ENCODE data around the gene CSF3. TPM values are rescaled to one million over a fixed set of nuclear protein-coding genes. Genes with fewer than 3 reads are reported as not detected.

Gene CSF3
- total RNA-seq, 1 donor from 2014 or later = not detected

GRCh38 chr17:40022961-40023541, 7.8 kb downstream of the CSF3 start:
- DNase-seq (ENCODE audit: low spot score) (no peak), ATAC-seq (no peak)

DNA sequence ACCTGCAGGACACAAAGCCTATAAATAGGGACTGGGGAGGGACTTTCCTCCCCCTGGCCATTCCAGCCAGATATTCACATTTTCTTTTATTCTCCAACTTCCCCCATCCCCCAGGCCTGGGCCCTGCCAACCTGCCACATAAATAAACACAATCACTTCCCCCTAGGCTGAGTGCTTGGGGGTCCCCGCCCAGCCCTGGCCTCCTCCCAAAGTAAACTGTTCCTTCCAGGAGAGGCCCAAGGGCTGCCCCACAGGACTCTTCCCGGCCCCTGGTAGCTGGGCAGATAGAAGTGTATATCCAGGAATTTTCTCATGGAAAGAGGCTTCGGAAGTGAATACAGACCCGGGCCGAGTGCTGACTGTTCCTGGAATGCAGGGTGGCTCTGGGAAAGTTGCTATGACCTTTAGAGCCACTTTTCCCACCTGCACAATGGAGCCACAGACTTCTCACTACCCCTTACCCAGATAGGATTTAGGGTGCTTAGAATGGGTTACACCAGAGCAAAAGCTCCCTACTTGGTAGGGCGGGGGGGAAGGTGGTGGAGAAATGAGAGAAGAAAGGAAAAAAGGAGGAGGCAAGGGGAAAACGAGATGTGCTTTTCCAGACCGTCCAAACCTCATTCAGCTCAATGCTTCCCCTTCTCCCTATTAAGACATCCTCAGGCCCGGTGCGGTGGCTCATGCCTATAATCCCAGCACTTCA, 8.5 kb downstream of the CSF3 start:
- DNase-seq (ENCODE audit: low spot score) = no peak
- no peak for ATAC-seq

GRCh38 chr17:40024901-40025300, 9.7 kb downstream of the CSF3 start:
- no peak for DNase-seq (ENCODE audit: low spot score)
- no peak for ATAC-seq

GRCh38 chr17:40025559-40025958, 10.3 kb downstream of the CSF3 start:
- DNase-seq (ENCODE audit: low spot score) (no peak), ATAC-seq (no peak)

- DNase-seq (ENCODE audit: low spot score) (no peak), ATAC-seq (peak; percentile 33)
These were observed 11.0 kb downstream of the CSF3 start for GRCh38 chr17:40025991-40026815.

- peak; percentile 82 for DNase-seq (ENCODE audit: low spot score)
- ATAC-seq = peak; percentile 96
These were observed 11.8 kb downstream of the CSF3 start for GRCh38 chr17:40026816-40027613.

DNA sequence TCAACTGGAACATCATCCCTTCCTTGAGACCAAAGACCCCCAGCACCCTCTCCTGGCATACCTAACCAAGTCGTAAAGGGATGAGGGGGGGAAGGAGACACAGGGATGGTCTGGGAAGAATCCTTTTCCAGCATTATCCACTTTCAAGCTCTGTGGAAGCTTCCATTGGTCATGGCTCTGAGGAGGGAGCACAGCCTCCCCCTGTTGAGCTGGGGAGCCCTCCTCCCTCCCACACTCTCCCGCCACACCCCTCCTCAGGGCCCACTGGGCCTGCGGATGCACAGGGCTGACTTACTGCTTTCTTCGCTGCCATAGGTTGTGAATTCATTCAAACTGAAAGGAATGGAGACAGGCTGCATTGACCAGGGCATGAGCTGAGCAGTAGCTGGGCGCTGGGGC, 12.4 kb downstream of the CSF3 start:
- DNase-seq (ENCODE audit: low spot score) = no peak
- ATAC-seq = no peak

DNA sequence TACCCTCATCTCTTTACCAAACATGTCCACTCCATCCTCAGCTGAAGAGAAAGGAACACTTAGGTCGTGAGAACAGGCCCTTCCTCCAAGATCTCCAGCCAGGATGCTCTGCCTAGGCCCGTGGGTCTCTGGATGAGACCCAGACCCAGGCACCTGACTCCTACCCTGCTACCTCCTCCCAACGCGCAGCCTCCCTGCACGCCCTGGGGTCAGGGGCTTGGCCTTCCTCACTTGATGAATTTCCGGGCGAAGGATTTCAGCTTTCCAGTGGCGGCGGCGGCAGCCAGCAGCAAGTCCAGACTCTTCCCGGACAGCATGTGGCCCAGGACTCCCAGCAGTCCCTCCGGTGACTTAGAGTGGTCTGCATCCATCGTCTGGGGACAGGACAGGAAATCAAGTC, 13.4 kb downstream of the CSF3 start:
- DNase-seq (ENCODE audit: low spot score) = no peak
- ATAC-seq = no peak

DNA sequence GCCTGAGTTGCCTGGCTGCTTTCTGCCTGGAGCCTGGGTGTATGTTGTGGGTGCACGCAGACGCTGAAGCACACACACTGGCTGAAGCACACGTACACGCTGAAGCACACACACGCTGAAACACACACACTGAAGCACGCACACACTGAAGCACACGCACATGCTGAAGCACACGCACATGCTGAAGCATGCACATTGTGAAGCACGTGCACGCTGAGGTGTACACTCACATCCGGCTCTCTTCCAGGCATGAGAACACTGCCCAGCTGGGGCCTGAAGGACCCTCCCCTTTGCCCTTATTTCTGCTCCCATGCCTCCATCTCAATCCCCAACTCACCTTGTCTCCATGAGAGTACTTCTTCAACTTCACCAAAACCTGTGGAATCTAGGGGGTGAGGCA, 16.5 kb downstream of the CSF3 start:
- ATAC-seq (no peak), DNase-seq (ENCODE audit: low spot score) (no peak)

DNA sequence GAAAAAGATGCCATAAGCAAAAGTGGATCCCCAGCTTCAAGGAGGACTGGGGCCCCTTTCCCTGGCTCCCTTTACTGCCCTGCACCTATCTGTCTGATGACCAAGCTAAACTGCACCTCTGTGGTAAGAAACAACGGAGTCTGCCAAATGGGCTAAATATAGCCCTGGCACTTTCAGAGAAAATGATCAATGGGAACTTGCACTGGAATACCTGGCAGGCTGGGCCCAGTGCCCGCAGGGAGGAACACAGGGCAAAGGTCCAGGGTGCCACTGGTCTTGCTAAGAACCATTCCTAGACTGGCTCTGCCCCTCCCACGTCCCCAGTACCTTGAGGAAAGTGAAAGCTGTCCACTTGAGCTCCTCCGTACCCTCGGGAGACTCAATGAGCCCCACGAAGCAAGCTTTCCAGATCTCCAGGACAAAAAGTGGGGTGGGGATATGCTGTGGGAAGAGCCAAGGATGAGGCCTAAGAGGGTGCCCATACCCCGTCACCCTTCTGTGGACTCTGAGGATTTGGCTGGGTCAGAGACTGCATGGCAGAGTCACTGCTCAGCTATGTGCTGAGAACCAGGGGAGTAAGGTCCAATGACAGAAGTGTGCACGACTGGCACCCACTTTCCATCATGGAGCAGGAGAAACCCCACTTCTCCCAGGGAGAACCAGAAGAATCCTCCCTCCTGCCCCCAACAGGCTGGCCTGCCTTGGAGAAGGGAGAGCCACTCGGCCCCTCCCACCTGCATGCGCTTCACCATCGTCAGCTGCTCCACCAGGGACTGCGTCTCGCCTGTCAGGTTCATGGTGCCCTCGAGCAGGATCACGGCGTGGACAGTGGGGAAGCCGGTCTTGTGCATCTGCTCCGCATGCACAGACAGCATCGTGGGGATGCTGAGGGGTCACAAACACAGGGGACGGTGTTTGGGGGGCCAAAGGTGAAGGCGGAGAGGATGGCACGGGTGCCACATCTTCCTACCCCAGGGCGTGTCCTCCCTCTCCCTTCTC, 17.4 kb downstream of the CSF3 start:
- ATAC-seq (peak; percentile 93), DNase-seq (ENCODE audit: low spot score) (peak; percentile 95)

DNA sequence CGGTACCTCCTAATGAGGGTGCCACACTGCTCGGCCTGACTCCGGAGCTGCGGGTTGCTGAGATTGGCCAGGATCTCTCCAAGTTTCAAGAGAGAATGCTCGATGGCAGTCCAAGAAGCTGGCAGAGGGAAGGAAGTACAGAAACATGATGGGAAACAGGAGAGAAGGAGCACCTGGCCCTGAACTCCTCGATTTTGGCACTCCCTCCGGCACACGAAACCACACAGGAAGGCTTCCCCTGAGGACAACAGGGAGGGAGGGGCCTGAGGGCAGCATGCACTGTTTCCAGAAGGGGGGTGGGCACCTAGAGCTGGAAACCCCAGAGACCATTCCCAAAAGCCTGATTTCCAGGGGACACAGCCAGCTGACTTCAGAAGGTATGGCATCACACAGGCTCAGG, 18.1 kb downstream of the CSF3 start:
- no peak for ATAC-seq
- no peak for DNase-seq (ENCODE audit: low spot score)

DNA sequence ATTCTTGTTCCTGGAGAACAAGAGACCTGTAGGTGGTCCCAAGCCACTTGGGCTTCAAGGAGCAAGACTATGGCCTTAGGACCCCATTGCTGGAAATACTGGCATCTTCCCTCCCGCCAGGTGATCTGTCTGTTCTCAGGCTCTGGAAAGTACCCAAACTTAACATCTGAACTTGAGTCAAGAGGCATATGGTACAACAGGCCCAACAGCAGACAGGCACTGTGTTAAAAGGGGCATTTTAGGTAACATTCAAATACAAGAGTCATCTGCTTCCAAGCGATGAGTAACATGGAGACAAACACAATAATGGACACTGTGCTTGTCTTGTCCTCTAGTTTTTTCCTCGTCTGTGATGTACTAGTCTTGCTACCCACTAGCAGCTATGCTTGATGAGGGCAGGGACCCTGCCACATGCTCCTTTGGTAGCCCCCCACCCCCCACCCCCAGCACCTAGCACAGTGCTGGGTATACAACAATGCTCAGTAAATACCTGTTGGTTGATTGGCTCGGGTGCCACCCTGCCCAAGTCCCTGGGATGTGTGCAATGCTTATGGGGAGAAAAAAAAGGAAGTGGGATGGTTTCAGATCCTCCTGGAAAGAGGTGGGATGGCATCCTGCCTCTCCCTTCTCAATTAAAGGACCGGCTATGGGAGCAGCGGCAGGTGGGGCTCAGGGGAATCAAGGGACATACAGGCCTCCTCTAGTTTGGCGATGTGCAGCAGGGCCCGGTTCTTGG, 19.4 kb downstream of the CSF3 start:
- no peak for ATAC-seq
- no peak for DNase-seq (ENCODE audit: low spot score)

- ATAC-seq = no peak
- no peak for DNase-seq (ENCODE audit: low spot score)
These were observed 19.9 kb downstream of the CSF3 start for GRCh38 chr17:40035162-40035559.

- DNase-seq (ENCODE audit: low spot score) (peak; percentile 66), ATAC-seq (peak; percentile 98)
These were observed 23.8 kb downstream of the CSF3 start for GRCh38 chr17:40038882-40039513.

DNA sequence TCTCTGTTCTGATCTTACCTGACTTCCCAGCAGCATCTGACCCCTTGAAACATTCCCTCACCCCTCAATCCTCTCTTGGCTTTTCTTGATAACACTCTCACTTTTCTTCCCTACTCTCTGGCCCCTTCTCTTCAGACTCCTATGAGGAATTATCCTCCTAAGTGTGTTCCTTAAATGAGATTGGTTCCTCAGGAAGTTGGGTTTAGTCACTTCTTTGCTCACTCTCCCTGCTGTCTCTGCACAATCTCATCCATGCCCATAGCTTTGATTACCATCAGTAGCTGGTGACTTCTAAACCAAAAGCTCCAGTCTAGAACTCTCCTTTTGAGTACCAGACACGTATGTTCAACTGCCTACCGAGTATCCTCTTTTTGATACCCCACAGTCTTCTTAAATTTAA, 26.0 kb downstream of the CSF3 start:
- DNase-seq (ENCODE audit: low spot score) (no peak), ATAC-seq (no peak)

GRCh38 chr17:40056379-40057015, 41.3 kb downstream of the CSF3 start:
- ATAC-seq = no peak

DNA sequence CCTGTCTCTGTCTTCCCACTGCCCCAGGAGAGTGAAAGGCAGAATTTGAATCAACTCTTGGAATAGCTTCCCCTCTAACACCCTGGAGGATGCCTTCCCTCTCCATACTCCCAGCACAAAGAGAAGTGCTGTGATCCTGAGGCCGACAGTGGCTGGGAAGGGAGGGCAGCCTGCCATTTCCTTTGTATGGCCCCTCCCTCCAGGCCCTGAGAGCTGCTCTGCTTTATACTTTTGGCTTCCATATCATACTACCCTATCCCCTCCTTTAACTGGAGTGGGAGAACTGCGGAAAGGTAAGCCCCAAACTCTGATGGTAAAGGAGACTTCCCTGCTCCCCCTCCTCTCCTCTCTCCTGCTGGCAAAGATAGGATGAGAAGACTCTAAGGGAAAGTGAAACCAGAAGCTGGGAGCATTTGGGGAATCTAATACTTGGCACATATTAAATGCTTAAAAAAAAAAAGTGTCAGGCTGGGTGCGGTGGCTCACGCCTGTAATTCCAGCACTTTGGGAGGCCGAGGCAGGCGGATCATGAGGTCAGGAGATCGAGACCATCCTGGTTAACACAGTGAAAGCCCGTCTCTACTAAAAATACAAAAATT, 43.0 kb downstream of the CSF3 start:
- DNase-seq (ENCODE audit: low spot score) (no peak), ATAC-seq (no peak)

More at GRCh38 chr17:40056379-40057015, 41.3 kb downstream of the CSF3 start:
- no peak for DNase-seq (ENCODE audit: low spot score)

- no peak for ATAC-seq
- DNase-seq (ENCODE audit: low spot score) = no peak
These were observed 43.6 kb downstream of the CSF3 start for GRCh38 chr17:40058865-40059264.
